GM12878 (cell line): ENCODE data around the gene DUSP12. TPM values are rescaled to one million over a fixed set of nuclear protein-coding genes. Genes with fewer than 3 reads are reported as not detected.

Experiments
- BHLHE40 ChIP-seq, 2 experiments: fragments of 450-650 bp in 1 of 2; IDR thresholded peaks; 2 replicates each; pipeline ENCODE4 v1.6.1; 2011 to 2017; ENCODE audit warnings: low read depth in 2 of 2, borderline replicate concordance in 1 of 2, improper control_type of control experiment in 1 of 2, low read length in 1 of 2, mild to moderate bottlenecking in 1 of 2
- ESRRA ChIP-seq: IDR thresholded peaks from 2 replicates; pipeline ENCODE4 v1.6.1; 2012; ENCODE audit warnings: mild to moderate bottlenecking, low read length, improper control_type of control experiment
- RELB ChIP-seq: fragments of 450-650 bp; IDR thresholded peaks from 2 replicates; pipeline ENCODE4 v1.6.1; 2017; ENCODE audit warnings: low read depth, mild to moderate bottlenecking, moderate library complexity
- SIN3A ChIP-seq: IDR thresholded peaks from 2 replicates; pipeline ENCODE4 v1.6.1; 2012; ENCODE audit warnings: low read depth, low read length, improper control_type of control experiment
- ZNF217 ChIP-seq: fragments of 450-650 bp; IDR thresholded peaks from 2 replicates; pipeline ENCODE4 v1.6.1; 2017; ENCODE audit warnings: antibody characterized with exemption, mild to moderate bottlenecking
- polyA plus RNA-seq, 11 experiments: library from polyadenylated mRNA; depleted of rRNA in 4 of 11; unstranded in 6 of 11; stranded (reverse) in 5 of 11; fragments of >200 nt; fragmentation: Nextera tagmentation in 4 of 11; fragmentation: Illumina TruSeq in 1 of 11; extraction: Ambion mirVana in 4 of 11; extraction: Trizol in 1 of 11; gene quantifications; 1 replicate in 1 of 11; 2 replicates in 10 of 11; pipeline versions ENCODE4 v1.2.1 to v1.2.3, GENCODE V29; 2011 to 2016; ENCODE audit warnings: inconsistent platforms in 2 of 11, missing spikeins in 2 of 11, low read depth in 1 of 11
- total RNA-seq, 4 experiments: library from RNA; depleted of rRNA in 3 of 4; stranded (reverse); fragments of >200 nt in 3 of 4; fragmentation: Illumina TruSeq in 1 of 4; extraction: Trizol in 1 of 4; gene quantifications; 2 replicates each; pipeline versions ENCODE4 v1.2.1 to v1.2.3, GENCODE V29; 2013 to 2021
- TF ChIP-seq, protein P1 (sequence below): fragments of 450-650 bp; IDR thresholded peaks from 2 replicates; pipeline ENCODE4 v1.6.1; 2017; ENCODE audit warnings: mild to moderate bottlenecking

DUSP12 gene
- total and polyA plus RNA-seq, 10 of the 15 experiments (the other 5 are each of a cell fraction or from before 2014, with no cell fraction given), result 7.0 to 51.5 (median 35.4) TPM

- TF ChIP-seq RELB, result no peak
- no peak for TF ChIP-seq BHLHE40 (IDR thresholded peaks at IDR 0.05; ENCODE audit: borderline replicate concordance in 1 of 2, low read depth in 2 of 2, low read length in 1 of 2)
- no peak for TF ChIP-seq ESRRA
- no peak for TF ChIP-seq ZNF217
- no peak for TF ChIP-seq SIN3A
- TF ChIP-seq, protein P1, sequence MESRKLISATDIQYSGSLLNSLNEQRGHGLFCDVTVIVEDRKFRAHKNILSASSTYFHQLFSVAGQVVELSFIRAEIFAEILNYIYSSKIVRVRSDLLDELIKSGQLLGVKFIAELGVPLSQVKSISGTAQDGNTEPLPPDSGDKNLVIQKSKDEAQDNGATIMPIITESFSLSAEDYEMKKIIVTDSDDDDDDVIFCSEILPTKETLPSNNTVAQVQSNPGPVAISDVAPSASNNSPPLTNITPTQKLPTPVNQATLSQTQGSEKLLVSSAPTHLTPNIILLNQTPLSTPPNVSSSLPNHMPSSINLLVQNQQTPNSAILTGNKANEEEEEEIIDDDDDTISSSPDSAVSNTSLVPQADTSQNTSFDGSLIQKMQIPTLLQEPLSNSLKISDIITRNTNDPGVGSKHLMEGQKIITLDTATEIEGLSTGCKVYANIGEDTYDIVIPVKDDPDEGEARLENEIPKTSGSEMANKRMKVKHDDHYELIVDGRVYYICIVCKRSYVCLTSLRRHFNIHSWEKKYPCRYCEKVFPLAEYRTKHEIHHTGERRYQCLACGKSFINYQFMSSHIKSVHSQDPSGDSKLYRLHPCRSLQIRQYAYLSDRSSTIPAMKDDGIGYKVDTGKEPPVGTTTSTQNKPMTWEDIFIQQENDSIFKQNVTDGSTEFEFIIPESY, result no peak
These were observed 26.0 kb upstream of the DUSP12 start (continued) for GRCh38 chr1:161723459-161724141.
